SU-DHL-6 (cell line): Measurements from ENCODE around the gene ZBP1.

Experiments used
- H2AFZ ChIP-seq: fragments of 200-600 bp; sonication (generic); 2 replicates; pipeline ENCODE4 v1.6.1; 2014; ENCODE audit warnings: low read depth, mild to moderate bottlenecking, moderate library complexity, mixed read lengths, antibody characterized with exemption, low read length; ENCODE audit not compliant: severe bottlenecking
- H3F3A ChIP-seq: fragments of 200-600 bp; shearing (Covaris generic); 2 replicates; pipeline ENCODE4 v1.6.0; 2016; ENCODE audit warnings: antibody characterized with exemption, mild to moderate bottlenecking; ENCODE audit not compliant: insufficient read depth
- H3K27ac ChIP-seq: fragments of 200-600 bp; sonication (generic); 2 replicates; pipeline ENCODE4 v1.5.1; 2016; ENCODE audit warnings: low read depth, mild to moderate bottlenecking, low read length, moderate library complexity, mixed read lengths
- H3K27me3 ChIP-seq: fragments of 200-600 bp; sonication (generic), shearing (Covaris generic); 2 replicates; pipeline ENCODE4 v1.6.0; 2014; ENCODE audit warnings: mild to moderate bottlenecking, low read length
- H3K36me3 ChIP-seq: fragments of 200-600 bp; sonication (generic); 2 replicates; pipeline ENCODE4 v1.6.1; 2014; ENCODE audit warnings: mild to moderate bottlenecking, low read length, mixed read lengths
- H3K4me2 ChIP-seq: fragments of 300-600, 200-600 bp; shearing (Covaris generic), sonication (generic); 2 replicates; pipeline ENCODE4 v1.6.0; 2014; ENCODE audit warnings: low read length, low read depth, mild to moderate bottlenecking; ENCODE audit not compliant: poor library complexity, severe bottlenecking
- H3K4me3 ChIP-seq: fragments of 200-600 bp; sonication (generic); 2 replicates; pipeline ENCODE4 v1.5.1; 2014; ENCODE audit warnings: antibody characterized with exemption, low read length, mild to moderate bottlenecking, mixed read lengths; ENCODE audit not compliant: insufficient read depth, poor library complexity, severe bottlenecking
- H3K79me2 ChIP-seq: fragments of 200-600 bp; sonication (generic); 2 replicates; pipeline ENCODE4 v1.6.1; 2014; ENCODE audit warnings: mild to moderate bottlenecking, low read length, moderate library complexity; ENCODE audit not compliant: insufficient read depth
- H3K9ac ChIP-seq: fragments of 200-600 bp; sonication (generic); 2 replicates; pipeline ENCODE4 v1.7.0; 2014; ENCODE audit warnings: mild to moderate bottlenecking, low read length
- H3K9me2 ChIP-seq: fragments of 200-600 bp; sonication (generic); replicated peaks from 2 replicates; pipeline ENCODE4 v1.6.1; 2014; ENCODE audit warnings: low read length; ENCODE audit not compliant: insufficient read depth
- H3K9me3 ChIP-seq: fragments of 200-600 bp; sonication (generic); 2 replicates; pipeline ENCODE4 v1.6.1; 2014; ENCODE audit warnings: low read length, mixed read lengths; ENCODE audit not compliant: insufficient read depth
- H4K20me1 ChIP-seq: fragments of 200-600 bp; sonication (generic); 2 replicates; pipeline ENCODE4 v1.6.1; 2014; ENCODE audit warnings: low read depth, mild to moderate bottlenecking, antibody characterized with exemption, low read length, moderate library complexity, mixed read lengths
- CTCF ChIP-seq: fragments of 200-600 bp; sonication (generic); IDR thresholded peaks from one replicate; pipeline ENCODE4 v1.5.1; 2017; ENCODE audit warnings: antibody characterized with exemption, mild to moderate bottlenecking, low read length, moderate library complexity; ENCODE audit not compliant: insufficient read depth, poor library complexity, severe bottlenecking
- EZH2phosphoT487 ChIP-seq: fragments of 200-600 bp; sonication (generic), shearing (Covaris generic); conservative IDR thresholded peaks from 2 replicates; pipeline ENCODE4 v1.6.1; 2018; ENCODE audit warnings: mild to moderate bottlenecking, antibody characterized with exemption, low read length, moderate library complexity, mixed read lengths

The ZBP1 gene

GRCh38 chr20:57587989-57588377 lies 32.2 kb downstream of the ZBP1 start:
- Histone ChIP-seq H3K27me3 (no peaks in the 10 kb centered on the region), H3K36me3 (no peaks in the 10 kb centered on the region), H3K9me3 (0 out of 2 replicates have a peak, but pooled peaks cover 6% of the 10 kb centered on the region), H3K27ac (no peak overlapping the region), H3K9ac (no peak overlapping the region), H3K9me2 (no peaks in the 10 kb centered on the region), H3K4me3 (no peak overlapping the region), H4K20me1 (no peaks in the 10 kb centered on the region), H3F3A (no peaks in the 10 kb centered on the region), H3K79me2 (no peaks in the 10 kb centered on the region), H3K4me2 (no peak overlapping the region), H2AFZ (no peak overlapping the region)
- TF ChIP-seq EZH2phosphoT487 (no peak), CTCF (no peak)

GRCh38 chr20:57587278-57587988 lies 32.8 kb downstream of the ZBP1 start:
- TF ChIP-seq CTCF, result no peak
- TF ChIP-seq EZH2phosphoT487, result no peak
- 0 out of 2 replicates have a peak, but pooled peaks cover 6% of the 10 kb centered on the region for H3K9me3 ChIP-seq
- no peak overlapping the region for H3K4me2 ChIP-seq
- no peaks in the 10 kb centered on the region for H3K36me3 ChIP-seq
- no peaks in the 10 kb centered on the region for H4K20me1 ChIP-seq
- H3K9me2 ChIP-seq, result no peaks in the 10 kb centered on the region
- H3K79me2 ChIP-seq, result no peaks in the 10 kb centered on the region
- H3K27me3 ChIP-seq, result no peaks in the 10 kb centered on the region
- no peak overlapping the region for H2AFZ ChIP-seq
- no peak overlapping the region for H3K9ac ChIP-seq
- H3K27ac ChIP-seq, result no peak overlapping the region
- H3K4me3 ChIP-seq, result no peak overlapping the region
- no peaks in the 10 kb centered on the region for H3F3A ChIP-seq

DNA sequence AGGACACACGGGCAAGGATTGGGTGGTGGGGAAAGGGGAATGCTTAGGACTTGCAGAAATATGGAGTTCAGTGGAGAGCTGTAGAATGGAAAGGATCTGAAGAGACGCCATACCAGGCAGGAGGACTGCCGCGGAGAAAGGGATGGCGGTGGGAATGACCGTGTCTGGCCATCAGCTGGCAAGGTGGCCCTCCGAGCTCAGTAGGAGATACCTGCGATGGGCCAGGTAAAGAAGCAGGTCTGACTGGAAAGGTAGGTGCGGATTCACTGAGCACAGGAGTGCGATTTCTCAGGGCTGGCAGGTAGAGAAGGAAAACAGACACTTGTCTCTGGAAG lies 33.3 kb downstream of the ZBP1 start:
- H3F3A ChIP-seq, result no peaks in the 10 kb centered on the region
- H4K20me1 ChIP-seq, result no peaks in the 10 kb centered on the region
- no peaks in the 10 kb centered on the region for H3K9me2 ChIP-seq
- no peaks in the 10 kb centered on the region for H3K36me3 ChIP-seq
- H3K9ac ChIP-seq, result no peak overlapping the region
- no peak overlapping the region for H2AFZ ChIP-seq
- H3K79me2 ChIP-seq, result no peaks in the 10 kb centered on the region
- H3K9me3 ChIP-seq, result 0 out of 2 replicates have a peak, but pooled peaks cover 6% of the 10 kb centered on the region
- no peak overlapping the region for H3K27ac ChIP-seq
- no peak overlapping the region for H3K4me2 ChIP-seq
- TF ChIP-seq CTCF, result no peak
- TF ChIP-seq EZH2phosphoT487, result no peak
- no peaks in the 10 kb centered on the region for H3K27me3 ChIP-seq
- H3K4me3 ChIP-seq, result no peak overlapping the region
